WTC11 (cell line): ENCODE measurements around the gene LCORL.

Experiments used
- ELF4 ChIP-seq: sonication (generic); formaldehyde crosslinking; IDR thresholded peaks from 2 replicates; pipeline ENCODE4 v1.8.1; 2022; ENCODE audit warnings: low read depth, mild to moderate bottlenecking, moderate library complexity, missing genetic modification reagents
- ESRRA ChIP-seq: sonication (generic); formaldehyde crosslinking; IDR thresholded peaks from 2 replicates; pipeline ENCODE4 v1.8.1; 2022; ENCODE audit warnings: mild to moderate bottlenecking, missing genetic modification reagents, borderline replicate concordance
- HMGXB4 ChIP-seq: sonication (generic); formaldehyde crosslinking; IDR thresholded peaks from 2 replicates; pipeline ENCODE4 v1.8.1; 2023; ENCODE audit warnings: mild to moderate bottlenecking, moderate library complexity, missing genetic modification reagents
- NR1H2 ChIP-seq: sonication (generic); formaldehyde crosslinking; IDR thresholded peaks from 2 replicates; pipeline ENCODE4 v1.9.0; 2021; ENCODE audit warnings: mild to moderate bottlenecking, moderate library complexity, missing genetic modification reagents
- SP1 ChIP-seq: sonication (generic); formaldehyde crosslinking; conservative IDR thresholded peaks from 2 replicates; pipeline ENCODE4 v1.8.1; 2022; ENCODE audit warnings: missing genetic modification reagents

GRCh38 chr4:17809667-17810066, 211.9 kb downstream of the LCORL start:
- TF ChIP-seq NR1H2 (CRISPR knock-in tag) (no peak), ELF4 (CRISPR knock-in tag) (no peak), SP1 (CRISPR knock-in tag) (no peak), ESRRA (no peak), HMGXB4 (CRISPR knock-in tag) (no peak)
